A673 (cell line): ENCODE results near the gene OR4N2. TPM values are rescaled to one million over a fixed set of nuclear protein-coding genes. Genes with fewer than 3 reads are reported as not detected.
"Not testable (repeated sequence)": the region's sequence is repeated elsewhere in the genome, so short reads cannot be mapped to it uniquely, and the experiment has no call there.

Experiments used
- Bru-seq: library from RNA; stranded (reverse); fragments of 400-500 nt; gene quantifications from one replicate; lab custom pipeline; 2021; lab: Mats Ljungman, UMichigan
- BruChase-seq, 2 experiments: library from RNA; stranded (reverse); fragments of 400-500 nt; gene quantifications; one replicate each; lab custom pipeline; 2021; lab: Mats Ljungman, UMichigan
- BruUV-seq: library from RNA; stranded (reverse); fragments of 400-500 nt; replicated peaks from 2 replicates; lab custom pipeline; 2021; lab: Mats Ljungman, UMichigan
- CTCF ChIA-PET: fragments of 300-600 bp; sonication (Branson Sonifier 250); formaldehyde crosslinking; loops from one replicate; lab custom pipeline; 2022; ENCODE audit warnings: antibody characterized with exemption; lab: Charles Lee
- POLR2A ChIA-PET: fragments of 300-600 bp; sonication (Branson Sonifier 250); formaldehyde crosslinking; loops from one replicate; lab custom pipeline; 2022; ENCODE audit warnings: antibody characterized with exemption; ENCODE audit not compliant: low non-redundant PET; lab: Charles Lee
- DNase-seq: peaks from one replicate; pipeline ENCODE4 v3.0.0-alpha.2; 2015; ENCODE audit warnings: low spot score
- H3K27ac ChIP-seq: fragments of 200-600 bp; sonication (generic); 2 replicates; pipeline ENCODE4 v1.5.1; 2016; ENCODE audit warnings: mixed run types, low read depth, mild to moderate bottlenecking, mixed read lengths, antibody characterized with exemption, low read length; ENCODE audit not compliant: poor library complexity, severe bottlenecking
- H3K27me3 ChIP-seq: fragments of 200-600 bp; sonication (generic); replicated peaks from 2 replicates; pipeline ENCODE4 v1.6.1; 2017; ENCODE audit warnings: mixed run types, low read depth, mild to moderate bottlenecking, mixed read lengths, antibody characterized with exemption, low read length; ENCODE audit not compliant: insufficient read depth, poor library complexity
- H3K36me3 ChIP-seq: fragments of 200-600 bp; sonication (generic); 2 replicates; pipeline ENCODE4 v1.6.1; 2016; ENCODE audit warnings: mixed run types, mild to moderate bottlenecking, mixed read lengths, antibody characterized with exemption, low read length; ENCODE audit not compliant: insufficient read depth, poor library complexity, severe bottlenecking
- H3K4me1 ChIP-seq: fragments of 200-600 bp; sonication (generic); 2 replicates; pipeline ENCODE4 v1.6.1; 2017; ENCODE audit warnings: mixed run types, mild to moderate bottlenecking, mixed read lengths, antibody characterized with exemption, low read length; ENCODE audit not compliant: insufficient read depth, poor library complexity, severe bottlenecking
- H3K4me3 ChIP-seq: fragments of 200-600 bp; sonication (generic); 2 replicates; pipeline ENCODE4 v1.5.1; 2016; ENCODE audit warnings: low read depth, mixed run types, mild to moderate bottlenecking, mixed read lengths, low read length; ENCODE audit not compliant: poor library complexity, severe bottlenecking
- H3K9me3 ChIP-seq: fragments of 200-600 bp; sonication (generic); 2 replicates; pipeline ENCODE4 v1.6.1; 2016; ENCODE audit warnings: mixed run types, low read depth, mild to moderate bottlenecking, mixed read lengths, antibody characterized with exemption, low read length; ENCODE audit not compliant: poor library complexity, severe bottlenecking
- EZH2 ChIP-seq: fragments of 200-600 bp; sonication (generic); IDR thresholded peaks from 2 replicates; pipeline ENCODE4 v1.6.1; 2017; ENCODE audit warnings: borderline replicate concordance, low read depth, mild to moderate bottlenecking, mixed read lengths, antibody characterized with exemption, low read length; ENCODE audit not compliant: poor library complexity, severe bottlenecking
- intact Hi-C: fragments of 100-400 bp; cut with micrococcal nuclease; formaldehyde crosslinking; loops from one replicate; pipeline ENCODE4 v1.10.0; 2022; ENCODE audit not compliant: unreplicated experiment
- long read RNA-seq: library from polyadenylated mRNA; stranded (forward); transcript quantifications from one replicate; pipeline ENCODE4 v2.0.0, GENCODE V29; 2022
- total RNA-seq: library from RNA; stranded (reverse); gene quantifications from 2 replicates; pipeline ENCODE4 v1.2.3, GENCODE V29; 2021
- TF ChIP-seq, protein P1 (sequence below): fragments of 300-800, 200-600 bp; sonication (generic); conservative IDR thresholded peaks from 2 replicates; pipeline ENCODE4 v1.5.1; 2017; ENCODE audit warnings: low read depth, mild to moderate bottlenecking, antibody characterized with exemption, low read length, moderate library complexity, mixed read lengths

Gene OR4N2, protein sequence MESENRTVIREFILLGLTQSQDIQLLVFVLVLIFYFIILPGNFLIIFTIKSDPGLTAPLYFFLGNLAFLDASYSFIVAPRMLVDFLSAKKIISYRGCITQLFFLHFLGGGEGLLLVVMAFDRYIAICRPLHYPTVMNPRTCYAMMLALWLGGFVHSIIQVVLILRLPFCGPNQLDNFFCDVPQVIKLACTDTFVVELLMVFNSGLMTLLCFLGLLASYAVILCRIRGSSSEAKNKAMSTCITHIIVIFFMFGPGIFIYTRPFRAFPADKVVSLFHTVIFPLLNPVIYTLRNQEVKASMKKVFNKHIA
- total RNA-seq, result not detected in 2 replicates
- percentile 4 among the genes with signal in this experiment for Bru-seq, nascent RNA
- BruChase-seq, experiment 1, labeled RNA remaining after a 2-hour chase, result percentile 4 among the genes with signal in this experiment
- BruChase-seq, experiment 2, labeled RNA remaining after a 6-hour chase, result not detected
- long read RNA-seq, result 0 reads

DNA sequence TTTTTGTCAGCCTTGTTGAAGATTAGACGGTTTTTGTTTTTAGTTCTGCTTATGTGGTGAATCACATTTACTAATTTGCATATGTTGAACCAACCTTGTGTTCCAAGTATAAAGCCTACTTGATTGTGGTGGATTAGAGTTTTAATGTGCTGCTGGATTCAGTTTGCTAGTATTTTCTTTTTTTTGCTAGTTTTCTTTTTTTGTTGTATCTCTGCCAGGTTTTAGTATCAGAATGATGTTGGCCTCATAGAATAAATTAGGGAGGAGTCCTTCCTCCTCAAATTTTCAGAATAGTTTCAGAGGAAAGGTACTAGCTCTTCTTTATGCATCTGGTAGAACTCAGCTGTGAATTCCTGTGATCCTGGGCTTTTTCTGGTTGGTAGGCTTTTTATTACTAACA is at the start of gene OR4N2:
Gene OR4N2 (plus strand): TSS at position 301 of the 400 bp plus-strand sequence. CDS start 23,679 bp downstream, outside the sequence.
- DNase-seq, H3K27me3 ChIP-seq, CTCF ChIA-PET, POLR2A ChIA-PET, H3K4me3 ChIP-seq, H3K4me1 ChIP-seq, H3K27ac ChIP-seq, intact Hi-C loops, H3K36me3 ChIP-seq, BruUV-seq: not testable (repeated sequence)
- peaks cover 28% of the 10 kb centered on the region for H3K9me3 ChIP-seq

DNA sequence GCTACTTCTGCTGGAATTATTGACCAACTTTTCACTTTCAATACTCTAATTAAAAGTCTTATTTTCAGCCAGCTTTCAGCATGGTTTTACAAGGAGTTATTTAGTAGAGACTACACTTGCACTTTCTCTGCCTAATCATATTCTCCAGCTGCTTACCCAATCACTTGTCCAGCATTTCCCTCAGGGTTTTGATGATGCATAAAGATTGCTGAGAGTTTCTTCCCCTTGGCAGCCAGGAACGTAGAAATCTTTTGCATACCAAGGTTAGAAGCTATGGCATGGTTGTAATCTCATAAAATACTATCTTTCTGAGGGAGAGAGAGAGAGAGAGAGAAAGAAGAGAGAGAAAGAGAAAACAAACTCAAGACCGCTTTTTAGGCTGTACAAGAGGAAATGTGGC is 49.4 kb upstream of the OR4N2 start:
- ChIA-PET POLR2A (no interaction called here), CTCF (no interaction called here)
- Histone ChIP-seq H3K27me3 (no peaks in the 10 kb centered on the region), H3K4me3 (no peak overlapping the region), H3K9me3 (peaks cover 15% of the 10 kb centered on the region), H3K4me1 (no peaks in the 10 kb centered on the region), H3K36me3 (no peaks in the 10 kb centered on the region), H3K27ac (no peak overlapping the region)
- intact Hi-C loops, result no loop called here
- no peak for DNase-seq
- no TSS peak for BruUV-seq
- TF ChIP-seq, protein P1, sequence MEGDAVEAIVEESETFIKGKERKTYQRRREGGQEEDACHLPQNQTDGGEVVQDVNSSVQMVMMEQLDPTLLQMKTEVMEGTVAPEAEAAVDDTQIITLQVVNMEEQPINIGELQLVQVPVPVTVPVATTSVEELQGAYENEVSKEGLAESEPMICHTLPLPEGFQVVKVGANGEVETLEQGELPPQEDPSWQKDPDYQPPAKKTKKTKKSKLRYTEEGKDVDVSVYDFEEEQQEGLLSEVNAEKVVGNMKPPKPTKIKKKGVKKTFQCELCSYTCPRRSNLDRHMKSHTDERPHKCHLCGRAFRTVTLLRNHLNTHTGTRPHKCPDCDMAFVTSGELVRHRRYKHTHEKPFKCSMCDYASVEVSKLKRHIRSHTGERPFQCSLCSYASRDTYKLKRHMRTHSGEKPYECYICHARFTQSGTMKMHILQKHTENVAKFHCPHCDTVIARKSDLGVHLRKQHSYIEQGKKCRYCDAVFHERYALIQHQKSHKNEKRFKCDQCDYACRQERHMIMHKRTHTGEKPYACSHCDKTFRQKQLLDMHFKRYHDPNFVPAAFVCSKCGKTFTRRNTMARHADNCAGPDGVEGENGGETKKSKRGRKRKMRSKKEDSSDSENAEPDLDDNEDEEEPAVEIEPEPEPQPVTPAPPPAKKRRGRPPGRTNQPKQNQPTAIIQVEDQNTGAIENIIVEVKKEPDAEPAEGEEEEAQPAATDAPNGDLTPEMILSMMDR, result no peak
- TF ChIP-seq EZH2, result no peak

DNA sequence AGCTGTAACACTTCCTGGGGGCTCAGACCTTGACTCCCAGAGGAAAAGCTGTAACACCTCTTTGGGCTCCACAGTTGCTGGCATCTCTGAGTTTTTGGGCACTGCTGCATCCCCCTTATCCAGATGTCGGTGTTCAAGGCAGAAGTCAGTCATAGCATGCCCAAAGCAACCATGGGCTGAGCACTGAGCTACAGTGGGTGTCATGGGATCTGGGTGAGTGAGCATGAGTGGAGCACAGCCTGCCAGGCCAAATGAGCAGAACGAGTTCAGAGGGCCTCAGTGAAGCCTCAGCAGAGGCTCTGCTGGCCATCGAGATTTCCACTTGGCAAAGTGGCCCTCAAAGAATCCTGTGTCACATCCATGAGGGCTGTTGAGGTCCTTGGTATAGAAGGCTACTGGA is 32.1 kb upstream of the OR4N2 start:
- CTCF ChIA-PET, result not testable (repeated sequence)

DNA sequence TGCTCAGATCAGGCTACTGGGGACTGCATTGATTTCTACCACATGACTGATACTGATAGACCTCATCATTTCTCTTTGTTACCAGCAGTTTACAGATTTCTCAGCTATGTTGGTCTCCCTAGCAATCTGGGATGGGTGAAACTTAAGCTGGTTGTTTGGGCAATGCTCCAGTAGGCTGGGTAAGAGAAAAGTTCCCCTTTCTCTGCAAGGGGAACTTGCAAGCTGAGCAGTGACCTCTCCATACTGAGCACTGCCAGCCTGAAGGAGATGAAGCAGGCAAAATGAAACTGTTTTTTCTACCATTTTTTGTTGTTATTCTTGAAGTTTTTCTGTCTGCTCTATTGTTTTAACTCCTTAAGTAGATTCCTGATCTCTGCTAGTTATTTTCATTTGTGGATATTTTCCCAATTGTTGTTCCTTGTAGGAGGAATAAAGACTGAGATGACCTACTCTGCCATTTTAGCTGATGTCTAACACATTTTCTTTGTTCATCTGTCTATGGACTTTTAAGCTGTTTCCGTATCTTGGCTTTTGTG is 31.6 kb upstream of the OR4N2 start:
- Histone ChIP-seq H3K4me1 (no peaks in the 10 kb centered on the region), H3K9me3 (peaks cover 29% of the 10 kb centered on the region), H3K27ac (no peak overlapping the region), H3K4me3 (no peak overlapping the region), H3K27me3 (no peaks in the 10 kb centered on the region), H3K36me3 (no peaks in the 10 kb centered on the region)
- DNase-seq, result no peak
- no peak for TF ChIP-seq EZH2
- no TSS peak for BruUV-seq
- POLR2A ChIA-PET, result no interaction called here
- CTCF ChIA-PET, result no interaction called here
- intact Hi-C loops, result no loop called here

More for the DNA sequence above, 32.1 kb upstream of the OR4N2 start:
- POLR2A ChIA-PET, intact Hi-C loops, H3K27ac ChIP-seq, H3K36me3 ChIP-seq, H3K4me1 ChIP-seq, BruUV-seq, H3K27me3 ChIP-seq, DNase-seq, H3K4me3 ChIP-seq: not testable (repeated sequence)
- H3K9me3 ChIP-seq, result peaks cover 28% of the 10 kb centered on the region

DNA sequence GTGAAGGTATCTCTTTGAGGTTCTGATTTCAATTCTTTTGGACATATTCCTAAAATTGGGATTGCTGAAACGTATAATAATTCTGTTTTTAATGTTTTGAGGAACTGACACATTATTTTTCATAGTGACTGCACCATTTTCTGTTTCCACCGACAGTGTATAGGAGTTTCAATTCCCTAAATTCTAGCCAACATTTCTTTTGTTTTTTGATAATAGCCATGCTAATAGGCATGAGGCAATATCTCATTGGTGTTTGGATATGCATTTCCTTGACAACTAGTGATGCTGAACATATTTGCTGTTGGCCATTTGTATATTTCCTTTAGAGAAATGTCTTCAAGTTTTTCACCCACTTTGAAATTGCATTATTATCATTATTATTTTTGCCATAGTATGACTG is 31.1 kb upstream of the OR4N2 start:
- H3K27ac ChIP-seq, H3K4me1 ChIP-seq, H3K27me3 ChIP-seq, POLR2A ChIA-PET, BruUV-seq, CTCF ChIA-PET, DNase-seq, intact Hi-C loops, H3K4me3 ChIP-seq, H3K36me3 ChIP-seq: not testable (repeated sequence)
- peaks cover 29% of the 10 kb centered on the region for H3K9me3 ChIP-seq

DNA sequence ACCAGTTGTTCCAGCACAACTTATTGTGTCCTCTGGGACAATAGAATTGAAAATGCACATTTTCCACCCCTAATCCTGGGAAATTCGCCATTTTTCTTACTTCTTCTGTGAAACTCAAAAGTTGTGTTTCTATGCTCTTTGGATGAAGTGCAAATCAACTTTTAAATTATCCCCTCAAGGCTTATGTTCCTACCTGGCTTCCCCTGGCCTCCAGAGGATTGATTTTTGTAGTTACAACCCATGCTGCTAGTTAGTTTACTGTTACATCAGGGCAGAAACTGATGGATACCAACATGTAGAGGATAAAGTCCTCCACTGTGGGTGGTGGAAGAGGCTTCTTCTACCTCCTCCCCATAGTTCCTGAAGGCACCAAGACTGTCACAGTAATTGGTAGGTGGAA is 30.4 kb upstream of the OR4N2 start, which contains the start of gene OR4M1:
Gene OR4M1 (plus strand): TSS at position 301 of the 400 bp plus-strand sequence. CDS start 6,819 bp downstream, outside the sequence.
- H3K9me3 ChIP-seq, result peaks cover 29% of the 10 kb centered on the region
- H3K4me1 ChIP-seq, intact Hi-C loops, DNase-seq, H3K4me3 ChIP-seq, POLR2A ChIA-PET, BruUV-seq, H3K36me3 ChIP-seq, H3K27me3 ChIP-seq, CTCF ChIA-PET, H3K27ac ChIP-seq: not testable (repeated sequence)
